Measurements from ENCODE around the gene ASTN2. TPM values are rescaled to one million over a fixed set of nuclear protein-coding genes. Genes with fewer than 3 reads are reported as not detected.

Gene ASTN2
- total RNA-seq, 2 donors from 2014 or later: 113 to 153 TPM

GRCh38 chr9:116549786-116550660, 864.8 kb downstream of the ASTN2 start:
- Histone ChIP-seq H3K27me3 (replicated peaks; ENCODE audit: insufficient read depth) (no peaks in the 10 kb centered on the region), H3K27ac (no peak overlapping the region), H3K4me1 (replicated peaks) (no peaks in the 10 kb centered on the region), H3K4me3 (no peak overlapping the region), H3K9me3 (no peaks in the 10 kb centered on the region), H3K36me3 (no peaks in the 10 kb centered on the region)
- TF ChIP-seq CTCF (IDR thresholded peaks at IDR 0.05) (no peak), POLR2A (IDR thresholded peaks at IDR 0.05) (no peak), POLR2AphosphoS5 (IDR thresholded peaks at IDR 0.05) (no peak)
- 48% methylated on average over 5 of the region's 5 CpGs for WGBS
- intact Hi-C loops (cut with DNase I): no loop called here
- DNase-seq (ENCODE audit: low spot score): no peak

GRCh38 chr9:116549061-116549664, 865.7 kb downstream of the ASTN2 start:
- Histone ChIP-seq H3K27ac (no peak overlapping the region), H3K36me3 (no peaks in the 10 kb centered on the region), H3K4me3 (no peak overlapping the region), H3K4me1 (replicated peaks) (no peaks in the 10 kb centered on the region), H3K9me3 (no peaks in the 10 kb centered on the region), H3K27me3 (replicated peaks; ENCODE audit: insufficient read depth) (no peaks in the 10 kb centered on the region)
- no peak for TF ChIP-seq POLR2AphosphoS5 (IDR thresholded peaks at IDR 0.05)
- no peak for TF ChIP-seq CTCF (IDR thresholded peaks at IDR 0.05)
- no peak for TF ChIP-seq POLR2A (IDR thresholded peaks at IDR 0.05)
- DNase-seq (ENCODE audit: low spot score): no peak
- intact Hi-C loops (cut with DNase I): no loop called here
- 50% methylated on average over 9 of the region's 9 CpGs for WGBS

GRCh38 chr9:116547729-116548426, 867.0 kb downstream of the ASTN2 start:
- no peak for DNase-seq (ENCODE audit: low spot score)
- Histone ChIP-seq H3K9me3 (no peaks in the 10 kb centered on the region), H3K4me1 (replicated peaks) (no peaks in the 10 kb centered on the region), H3K27ac (no peak overlapping the region), H3K4me3 (no peak overlapping the region), H3K27me3 (replicated peaks; ENCODE audit: insufficient read depth) (no peaks in the 10 kb centered on the region), H3K36me3 (no peaks in the 10 kb centered on the region)
- 88% methylated on average over 11 of the region's 11 CpGs for WGBS
- TF ChIP-seq POLR2AphosphoS5 (IDR thresholded peaks at IDR 0.05) (no peak), CTCF (IDR thresholded peaks at IDR 0.05) (no peak), POLR2A (IDR thresholded peaks at IDR 0.05) (no peak)
- intact Hi-C loops (cut with DNase I): no loop called here

GRCh38 chr9:116546711-116547581, 867.9 kb downstream of the ASTN2 start:
- no peak for TF ChIP-seq POLR2AphosphoS5 (IDR thresholded peaks at IDR 0.05)
- TF ChIP-seq CTCF (IDR thresholded peaks at IDR 0.05): no peak
- no peak for TF ChIP-seq POLR2A (IDR thresholded peaks at IDR 0.05)
- no peaks in the 10 kb centered on the region for H3K9me3 ChIP-seq
- H3K4me3 ChIP-seq: no peak overlapping the region
- H3K27me3 ChIP-seq (replicated peaks; ENCODE audit: insufficient read depth): no peaks in the 10 kb centered on the region
- intact Hi-C loops (cut with DNase I): no loop called here
- 90% methylated on average over 7 of the region's 7 CpGs for WGBS
- H3K36me3 ChIP-seq: no peaks in the 10 kb centered on the region
- no peak for DNase-seq (ENCODE audit: low spot score)
- no peaks in the 10 kb centered on the region for H3K4me1 ChIP-seq (replicated peaks)
- H3K27ac ChIP-seq: no peak overlapping the region

Measured in prostate gland (tissue), 2 donors.